GM12872 (cell line): ENCODE data around the gene TDP1.

Source experiments
- CTCF ChIP-seq: IDR thresholded peaks from 3 replicates; pipeline ENCODE4 v1.5.1; 2011; ENCODE audit warnings: low read depth, mild to moderate bottlenecking, low read length, moderate library complexity; ENCODE audit not compliant: insufficient read depth

Gene TDP1

GRCh38 chr14:90062822-90063539, 107.3 kb downstream of the TDP1 start:
- no peak for TF ChIP-seq CTCF

- no peak for TF ChIP-seq CTCF
Observed at GRCh38 chr14:90072350-90072749, 116.6 kb downstream of the TDP1 start.

DNA sequence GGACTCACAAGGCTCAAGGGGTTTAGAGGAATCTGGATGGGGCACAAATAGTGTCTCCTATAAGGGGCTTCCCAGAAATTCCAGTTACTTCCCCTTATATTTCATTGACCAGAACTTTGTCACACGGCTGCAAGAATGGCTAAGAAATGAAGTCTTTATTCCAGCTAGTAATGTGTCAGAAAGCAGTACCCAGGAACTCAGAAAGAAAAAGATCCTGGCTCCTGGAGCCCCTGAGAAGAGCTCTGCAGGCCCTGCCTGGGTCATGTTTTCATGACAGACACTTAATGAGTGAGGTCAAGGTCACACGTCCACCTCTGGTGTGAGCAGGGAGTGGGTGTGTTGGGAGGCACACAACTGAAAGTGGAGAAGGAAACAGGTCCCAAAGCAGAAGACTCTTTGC, 123.8 kb downstream of the TDP1 start:
- no peak for TF ChIP-seq CTCF

DNA sequence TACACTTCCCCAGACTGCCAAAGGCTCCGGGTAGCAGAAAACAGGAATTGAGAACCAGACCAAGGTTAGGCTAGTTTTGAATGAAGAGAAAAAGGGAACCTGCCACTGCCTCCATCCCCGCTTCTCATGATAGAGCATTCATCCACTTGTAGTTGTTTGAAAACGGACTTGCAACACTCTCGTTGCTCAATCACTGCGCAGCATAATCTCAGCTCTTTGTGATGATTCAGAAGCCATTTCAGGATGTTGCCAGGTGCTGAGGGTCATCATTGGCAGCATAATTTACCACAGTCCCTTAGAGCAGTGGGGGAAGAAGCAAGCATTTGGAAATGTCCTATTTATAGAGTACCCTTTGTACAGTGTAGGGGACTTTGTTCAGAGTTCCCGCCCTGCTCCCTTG, 131.7 kb downstream of the TDP1 start:
- TF ChIP-seq CTCF: no peak

- TF ChIP-seq CTCF: no peak
Observed at GRCh38 chr14:90088176-90088575, 132.4 kb downstream of the TDP1 start.

GRCh38 chr14:90091393-90091792, 135.7 kb downstream of the TDP1 start:
- no peak for TF ChIP-seq CTCF

DNA sequence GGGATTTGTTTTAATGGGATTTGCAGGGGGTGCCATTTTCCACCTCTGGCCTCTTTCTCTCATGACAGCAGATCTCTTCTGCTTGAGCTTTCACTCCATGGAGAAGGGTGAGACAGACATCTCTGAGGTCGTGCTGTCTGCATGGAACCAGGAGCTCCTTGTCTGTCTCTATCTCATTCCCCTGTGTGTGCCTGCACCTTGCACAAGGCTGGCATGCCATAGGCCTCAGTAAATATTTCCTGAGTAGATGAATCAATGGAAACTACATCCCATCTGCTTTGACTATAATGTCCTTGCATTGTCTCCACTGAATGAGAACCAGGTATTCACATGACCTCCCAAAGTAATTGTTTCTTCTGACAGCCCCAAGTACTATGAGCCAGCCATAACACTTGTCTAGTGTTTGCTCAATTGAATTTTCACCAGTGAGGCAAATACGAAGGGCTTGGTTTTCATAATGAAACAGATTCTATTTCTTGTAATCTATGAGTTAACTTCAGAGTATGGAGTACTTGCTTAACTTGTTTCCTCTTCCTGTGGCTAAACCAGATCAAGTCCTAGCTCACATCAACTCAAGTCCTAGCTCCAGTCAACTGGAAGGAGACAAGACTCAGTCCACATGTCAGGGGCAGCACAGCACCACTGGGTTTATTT, 138.3 kb downstream of the TDP1 start:
- no peak for TF ChIP-seq CTCF
